Measurements from ENCODE around the gene HSPG2. TPM values are rescaled to one million over a fixed set of nuclear protein-coding genes. Genes with fewer than 3 reads are reported as not detected.

HSPG2 gene
- total and polyA plus RNA-seq, 2 of the 8 experiments (the other 6 are each of a cell fraction or from before 2014, with no cell fraction given): 17.8 to 111 TPM

- H3K23ac ChIP-seq (ENCODE audit: insufficient read length): no peak overlapping the region
- no peak overlapping the region for H4K91ac ChIP-seq (replicated peaks; ENCODE audit: insufficient read length, low read length)
- peaks cover 0 to 55% of the 10 kb centered on the region in 2 experiments; a peak in 2 of 4 replicates for H3K79me2 ChIP-seq (ENCODE audit: control insufficient read depth in 1 of 2, insufficient read depth in 2 of 2, low read length in 2 of 2)
- H3K23me2 ChIP-seq (ENCODE audit: low read depth, low read length): 0 out of 2 replicates have a peak, but pooled peaks cover 2% of the 10 kb centered on the region
- DNase-seq (ENCODE audit: low read depth in 1 of 2, low spot score in 2 of 2) (no peak), FAIRE-seq (no peak)
- 91% methylated on average over 12 of the region's 12 CpGs; no CpG with 5 or more reads in 1 of the 2 experiments for WGBS, 2 experiments (ENCODE audit: extremely low coverage in 1 of 2, insufficient coverage in 1 of 2, insufficient read length in 1 of 2, insufficient replicate concordance in 2 of 2, low coverage in 1 of 2, low lambda C conversion rate in 2 of 2, missing lambda C conversion rate in 1 of 2)
- no peak overlapping the region; the same call in 1 of the 2 replicates for H4K8ac ChIP-seq (ENCODE audit: extremely low read depth, insufficient read depth, low read length)
- no peak overlapping the region for H2AFZ ChIP-seq (ENCODE audit: low read length)
- H3K4me3 ChIP-seq (ENCODE audit: extremely low read depth in 1 of 4, insufficient read depth in 2 of 4, low read depth in 3 of 4, low read length in 4 of 4): no peak overlapping the region
- POLR2A ChIA-PET (ENCODE audit: partially characterized antibody): interaction anchor here (1.0 to 2.4 kb wide), 2 partner anchors 8 to 10 kb away, joined by 4 to 6 read pairs; no protein-coding TSS in a partner anchor
- H3K27ac ChIP-seq (ENCODE audit: low read depth, low read length): no peak overlapping the region; the same call in 1 of the 2 replicates
- peaks cover 2 to 24% (median 9%) of the 10 kb centered on the region in 4 experiments; a peak in 6 of 7 replicates for H3K4me1 ChIP-seq (replicated peaks in 1 of 4; ENCODE audit: control insufficient read depth in 3 of 4, insufficient read depth in 4 of 4, low read length in 3 of 4)
- no peak overlapping the region for H2BK20ac ChIP-seq (ENCODE audit: low read length)
- no peak overlapping the region for H3K4ac ChIP-seq (replicated peaks; ENCODE audit: insufficient read length, low read depth, low read length)
- H2BK12ac ChIP-seq (ENCODE audit: low read depth, low read length): no peak overlapping the region
- no peak overlapping the region for H2AK5ac ChIP-seq (ENCODE audit: low read depth, low read length)
- no peak overlapping the region for H2BK120ac ChIP-seq (replicated peaks; ENCODE audit: low read depth, low read length)
- no peaks in the 10 kb centered on the region for H3K36me3 ChIP-seq (ENCODE audit: control insufficient read depth in 2 of 4, insufficient read depth in 4 of 4, low read length in 3 of 4)
- H2BK5ac ChIP-seq (ENCODE audit: low read depth, low read length): 0 out of 2 replicates have a peak overlapping the region, but pooled peaks have one; percentile 24
- H4K5ac ChIP-seq (ENCODE audit: insufficient read length, low read depth, low read length): no peak overlapping the region
- peaks cover 6 to 13% of the 10 kb centered on the region in 2 experiments for H4K20me1 ChIP-seq (replicated peaks in 1 of 2; ENCODE audit: control insufficient read depth in 1 of 2, insufficient read depth in 2 of 2, low read length in 2 of 2)
- no peaks in the 10 kb centered on the region for H3K27me3 ChIP-seq (replicated peaks in 1 of 4; ENCODE audit: control insufficient read depth in 3 of 4, extremely low read depth in 1 of 4, insufficient read depth in 3 of 4, low read length in 3 of 4)
- CTCF ChIA-PET (ENCODE audit: partially characterized antibody): interaction anchor here (0.7 to 1.4 kb wide), 2 partner anchors 14 to 37 kb away, joined by 3 read pairs; no protein-coding TSS in a partner anchor
- no peak overlapping the region for H2BK15ac ChIP-seq (ENCODE audit: low read length)
- H3K79me1 ChIP-seq (ENCODE audit: low read depth, low read length): peaks cover 20% of the 10 kb centered on the region
- no peak overlapping the region for H3K4me2 ChIP-seq (ENCODE audit: insufficient read depth in 1 of 2, low read depth in 2 of 2, low read length in 2 of 2)
- H3K9ac ChIP-seq (replicated peaks in 1 of 4; ENCODE audit: extremely low read depth in 1 of 4, low read depth in 3 of 4, low read length in 3 of 4): no peak overlapping the region
- no peak for TF ChIP-seq PHF8 (conservative IDR thresholded peaks at IDR 0.05; ENCODE audit: low read depth, low read length)
- 0 out of 2 replicates have a peak, but pooled peaks have one; percentile 40 for TF ChIP-seq TEAD4 (IDR thresholded peaks at IDR 0.05; ENCODE audit: low read depth, low read length)
- H3K56ac ChIP-seq (replicated peaks; ENCODE audit: insufficient read length, low read depth, low read length): no peak overlapping the region
- no peak overlapping the region for H3K14ac ChIP-seq (ENCODE audit: insufficient read length)
- no peak overlapping the region for H3K18ac ChIP-seq (ENCODE audit: extremely low read depth, low read length)
- H3K9me3 ChIP-seq (ENCODE audit: insufficient read depth in 2 of 2, low read depth in 1 of 2, low read length in 1 of 2): no peaks in the 10 kb centered on the region
These were observed 9.4 kb downstream of the HSPG2 start for GRCh38 chr1:21927533-21928237.
